Activated T-cell treated with anti-CD3 and anti-CD28 coated beads, Interleukin-2, amount 50 U/mL, for 4 hours (primary cell): Measurements from ENCODE around the gene HMOX1. TPM values are rescaled to one million over a fixed set of nuclear protein-coding genes. Genes with fewer than 3 reads are reported as not detected.
"Not testable (repeated sequence)": the region's sequence is repeated elsewhere in the genome, so short reads cannot be mapped to it uniquely, and the experiment has no call there.

Source experiments
- ATAC-seq, 2 donors: fragments of 200-7000 bp; cut with Tn5 transposase; one replicate each; pipeline ENCODE4 v1.10.0; 2021
- DNase-seq: peaks from one replicate; pipeline ENCODE4 v3.0.0-alpha.2; 2020
- H3K27me3 Mint-ChIP-seq: one replicate; pipeline ENCODE4 v1.8.0; 2021; ENCODE audit warnings: low read depth, mixed read lengths
- H3K36me3 Mint-ChIP-seq: one replicate; pipeline ENCODE4 v1.8.0; 2022; ENCODE audit warnings: mixed read lengths; ENCODE audit not compliant: insufficient read depth
- H3K4me1 Mint-ChIP-seq: one replicate; pipeline ENCODE4 v1.8.0; 2021; ENCODE audit warnings: low read depth, mixed read lengths
- H3K4me3 Mint-ChIP-seq: one replicate; pipeline ENCODE4 v1.8.0; 2021; ENCODE audit warnings: mild to moderate bottlenecking, moderate library complexity, mixed read lengths
- H3K9me3 Mint-ChIP-seq: one replicate; pipeline ENCODE4 v1.8.0; 2021; ENCODE audit warnings: mixed read lengths
- total RNA-seq, 3 donors: library from RNA; stranded (reverse); gene quantifications; one replicate each; pipeline ENCODE4 v1.2.1, GENCODE V29; 2021

Gene HMOX1
- total RNA-seq, 3 donors from 2014 or later = 1.2 to 3.0 (median 1.4) TPM

DNA sequence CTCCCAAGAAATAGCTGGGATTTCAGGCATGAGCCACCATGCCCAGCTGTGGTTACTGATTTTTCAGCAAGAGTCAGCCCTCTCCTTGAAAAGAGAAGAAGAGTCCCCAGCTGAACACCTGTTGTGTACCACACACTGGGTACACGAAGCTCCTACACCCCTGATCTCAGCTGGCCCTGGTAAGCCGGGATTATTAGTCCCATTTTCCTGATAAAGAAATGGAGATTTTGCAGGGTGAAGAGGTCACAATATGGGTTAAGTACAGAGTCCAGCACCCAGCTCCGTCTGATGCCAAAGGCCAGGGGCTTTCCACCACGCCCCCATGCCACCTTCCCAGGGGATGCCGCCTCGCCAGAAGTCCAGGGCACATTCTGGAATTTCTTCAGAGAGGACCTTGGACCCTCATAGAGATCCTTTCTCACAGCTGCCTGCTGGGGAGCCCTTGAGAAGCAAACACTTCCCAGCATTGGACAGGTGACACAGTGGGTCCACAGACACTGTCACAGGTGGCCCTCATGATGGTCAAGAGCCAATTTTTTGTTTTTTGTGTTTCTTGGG is 19.8 kb upstream of the HMOX1 start:
- Mint-ChIP-seq H3K27me3 (peaks cover 15% of the 10 kb centered on the region), H3K4me3 (no peak overlapping the region), H3K36me3 (no peaks in the 10 kb centered on the region), H3K4me1 (no peaks in the 10 kb centered on the region), H3K9me3 (no peaks in the 10 kb centered on the region)
- DNase-seq (no peak), ATAC-seq (no peak)

- no peaks in the 10 kb centered on the region for H3K36me3 Mint-ChIP-seq
- peaks cover 16% of the 10 kb centered on the region for H3K27me3 Mint-ChIP-seq
- ATAC-seq (no peak), DNase-seq (no peak)
- no peaks in the 10 kb centered on the region for H3K9me3 Mint-ChIP-seq
- no peaks in the 10 kb centered on the region for H3K4me1 Mint-ChIP-seq
- H3K4me3 Mint-ChIP-seq = no peak overlapping the region
Observed at GRCh38 chr22:35363566-35364086, 17.3 kb upstream of the HMOX1 start.

GRCh38 chr22:35364230-35364629 is 16.7 kb upstream of the HMOX1 start:
- H3K36me3 Mint-ChIP-seq, ATAC-seq, H3K9me3 Mint-ChIP-seq, DNase-seq, H3K4me1 Mint-ChIP-seq, H3K4me3 Mint-ChIP-seq: not testable (repeated sequence)
- peaks cover 20% of the 10 kb centered on the region for H3K27me3 Mint-ChIP-seq

GRCh38 chr22:35367331-35367886 is 13.5 kb upstream of the HMOX1 start:
- Mint-ChIP-seq H3K9me3 (no peaks in the 10 kb centered on the region), H3K27me3 (peaks cover 21% of the 10 kb centered on the region), H3K36me3 (no peaks in the 10 kb centered on the region), H3K4me3 (no peak overlapping the region), H3K4me1 (peaks cover 11% of the 10 kb centered on the region)
- DNase-seq (no peak), ATAC-seq (no peak)

DNA sequence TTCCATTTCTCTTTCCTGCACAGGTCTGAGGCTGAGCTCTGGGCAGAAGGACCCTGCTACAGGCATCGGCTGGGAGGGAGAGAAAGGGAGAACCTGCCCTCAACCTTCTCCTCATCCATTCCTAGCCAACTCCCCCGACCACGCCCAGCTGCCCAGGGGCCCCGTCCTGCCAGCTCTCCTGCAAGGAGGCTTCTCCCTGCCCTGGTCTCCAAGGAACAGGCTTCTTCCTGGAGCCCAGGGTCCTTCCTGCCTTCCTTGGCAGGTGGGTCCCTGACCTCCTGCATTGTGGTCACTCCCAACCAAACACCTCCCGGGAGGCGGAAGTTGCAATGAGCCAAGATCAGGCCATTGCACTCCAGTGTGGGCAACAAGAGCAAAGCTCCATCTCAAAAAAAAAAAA is 12.5 kb upstream of the HMOX1 start:
- Mint-ChIP-seq H3K4me1 (peaks cover 11% of the 10 kb centered on the region), H3K36me3 (no peaks in the 10 kb centered on the region), H3K4me3 (no peak overlapping the region), H3K27me3 (peaks cover 21% of the 10 kb centered on the region), H3K9me3 (no peaks in the 10 kb centered on the region)
- no peak for ATAC-seq
- no peak for DNase-seq

DNA sequence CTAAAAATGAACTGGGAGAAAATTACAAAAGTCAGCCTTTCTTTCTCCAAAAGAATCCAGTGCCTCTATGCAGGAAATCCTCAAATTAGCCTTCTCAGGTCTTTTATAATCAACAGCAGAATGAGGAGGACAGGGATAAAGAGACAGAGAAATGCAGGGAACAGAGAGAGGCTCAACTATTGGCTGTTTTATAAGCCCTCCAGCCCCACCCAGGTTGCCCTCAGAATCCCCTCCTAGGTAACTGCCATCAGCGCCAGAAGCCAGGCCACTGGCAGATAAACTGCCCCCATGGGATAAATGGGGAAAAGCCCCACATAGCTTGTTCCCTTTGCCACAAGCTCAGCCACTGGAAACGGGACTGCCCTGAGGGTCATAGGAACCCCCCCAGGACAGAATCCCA is 10.9 kb upstream of the HMOX1 start:
- no peaks in the 10 kb centered on the region for H3K9me3 Mint-ChIP-seq
- peaks cover 21% of the 10 kb centered on the region for H3K27me3 Mint-ChIP-seq
- H3K4me3 Mint-ChIP-seq = no peak overlapping the region
- ATAC-seq (no peak), DNase-seq (no peak)
- H3K4me1 Mint-ChIP-seq = peaks cover 11% of the 10 kb centered on the region
- H3K36me3 Mint-ChIP-seq = no peaks in the 10 kb centered on the region

DNA sequence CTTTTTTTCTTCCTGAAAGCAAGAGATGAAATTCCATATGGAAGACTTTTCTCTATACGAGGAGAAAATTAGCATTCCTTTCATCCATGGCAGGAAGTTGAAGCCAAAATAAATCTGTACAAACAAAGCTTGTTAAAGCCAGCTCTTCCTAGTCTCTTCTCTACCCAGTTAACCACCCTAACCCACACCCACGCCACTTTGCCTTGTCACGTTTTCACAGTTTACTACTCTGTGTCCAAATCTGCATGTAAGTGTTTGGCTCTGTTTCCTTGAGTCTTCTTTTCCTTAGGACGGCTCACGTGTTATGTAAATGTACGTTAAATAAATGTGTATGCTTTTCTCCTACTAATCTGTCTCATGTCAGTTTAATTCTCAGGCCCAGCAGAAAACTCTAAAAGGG is 7.1 kb upstream of the HMOX1 start:
- ATAC-seq = no peak
- Mint-ChIP-seq H3K4me3 (no peak overlapping the region), H3K9me3 (no peaks in the 10 kb centered on the region), H3K27me3 (peaks cover 4% of the 10 kb centered on the region), H3K36me3 (no peaks in the 10 kb centered on the region), H3K4me1 (peaks cover 21% of the 10 kb centered on the region)
- no peak for DNase-seq

GRCh38 chr22:35375031-35375430 is 5.9 kb upstream of the HMOX1 start:
- Mint-ChIP-seq H3K4me3 (no peak overlapping the region), H3K9me3 (no peaks in the 10 kb centered on the region), H3K4me1 (peaks cover 21% of the 10 kb centered on the region), H3K27me3 (peaks cover 2% of the 10 kb centered on the region), H3K36me3 (no peaks in the 10 kb centered on the region)
- no peak for DNase-seq
- ATAC-seq = no peak

DNA sequence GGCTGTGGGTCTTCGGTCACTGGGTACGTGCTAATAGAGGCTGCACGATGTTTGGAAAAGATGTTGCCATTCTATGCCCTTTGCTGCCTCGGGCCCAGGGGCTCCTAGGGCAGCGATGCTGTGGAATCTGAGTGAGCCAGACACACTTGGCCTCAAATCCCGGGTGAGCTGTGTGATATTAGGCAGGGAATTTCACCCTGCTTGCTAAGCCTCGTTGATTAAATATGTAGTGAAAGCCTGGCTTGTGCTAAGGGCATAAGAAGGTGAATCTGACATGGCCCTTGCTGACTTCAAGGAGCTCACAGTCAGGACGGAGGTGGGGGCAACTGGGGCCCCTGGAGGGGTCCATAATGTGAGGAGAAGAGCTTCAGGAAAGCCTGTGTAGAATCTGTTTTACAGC is 5.4 kb upstream of the HMOX1 start:
- ATAC-seq (no peak), DNase-seq (no peak)
- Mint-ChIP-seq H3K4me3 (no peak overlapping the region), H3K27me3 (peaks cover 4% of the 10 kb centered on the region), H3K9me3 (no peaks in the 10 kb centered on the region), H3K4me1 (peaks cover 20% of the 10 kb centered on the region), H3K36me3 (no peaks in the 10 kb centered on the region)

DNA sequence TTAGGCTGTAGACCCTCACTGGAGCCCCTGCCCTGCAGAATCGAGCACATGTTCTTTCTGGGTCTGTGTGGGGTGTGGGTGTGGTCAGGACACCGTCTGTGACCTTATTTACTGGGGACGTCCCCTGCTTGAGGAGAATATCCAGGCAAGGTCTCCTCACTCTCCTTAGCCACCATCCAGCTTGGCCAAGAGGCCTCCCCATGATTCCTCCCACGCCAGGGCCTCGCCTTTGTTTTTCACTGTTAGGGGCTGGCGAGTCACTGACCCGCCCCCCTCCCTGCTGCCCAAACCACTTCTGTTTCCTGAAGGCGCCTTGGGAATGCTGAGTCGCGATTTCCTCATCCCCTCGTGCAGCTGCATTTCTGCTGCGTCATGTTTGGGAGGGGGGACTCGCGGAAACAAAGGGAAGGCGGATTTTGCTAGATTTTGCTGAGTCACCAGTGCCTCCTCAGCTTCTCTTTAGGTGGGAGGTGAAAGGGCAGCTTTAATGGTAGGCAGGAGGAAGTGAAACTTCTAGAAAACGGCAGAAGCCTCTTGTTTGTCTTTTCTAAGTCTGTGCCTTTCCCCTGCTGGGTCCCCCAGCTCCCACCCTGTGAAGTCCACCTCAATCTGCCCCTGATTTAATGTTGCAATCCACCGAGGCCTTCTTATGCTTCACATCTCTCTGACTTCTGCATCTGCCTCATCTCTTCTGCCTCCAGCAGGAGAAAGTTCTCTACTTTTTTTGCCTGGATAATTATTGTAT is 4.0 kb upstream of the HMOX1 start:
- Mint-ChIP-seq H3K36me3 (no peaks in the 10 kb centered on the region), H3K4me3 (peak overlapping the region; percentile 11), H3K27me3 (peaks cover 8% of the 10 kb centered on the region), H3K9me3 (no peaks in the 10 kb centered on the region), H3K4me1 (peaks cover 18% of the 10 kb centered on the region)
- DNase-seq = no peak
- peak in 1 of 2 donors; percentile 16 for ATAC-seq

GRCh38 chr22:35377735-35378134 is 3.2 kb upstream of the HMOX1 start:
- ATAC-seq = no peak
- peaks cover 13% of the 10 kb centered on the region for H3K27me3 Mint-ChIP-seq
- no peaks in the 10 kb centered on the region for H3K9me3 Mint-ChIP-seq
- peaks cover 14% of the 10 kb centered on the region for H3K4me1 Mint-ChIP-seq
- no peak for DNase-seq
- H3K36me3 Mint-ChIP-seq = no peaks in the 10 kb centered on the region
- H3K4me3 Mint-ChIP-seq = no peak overlapping the region

DNA sequence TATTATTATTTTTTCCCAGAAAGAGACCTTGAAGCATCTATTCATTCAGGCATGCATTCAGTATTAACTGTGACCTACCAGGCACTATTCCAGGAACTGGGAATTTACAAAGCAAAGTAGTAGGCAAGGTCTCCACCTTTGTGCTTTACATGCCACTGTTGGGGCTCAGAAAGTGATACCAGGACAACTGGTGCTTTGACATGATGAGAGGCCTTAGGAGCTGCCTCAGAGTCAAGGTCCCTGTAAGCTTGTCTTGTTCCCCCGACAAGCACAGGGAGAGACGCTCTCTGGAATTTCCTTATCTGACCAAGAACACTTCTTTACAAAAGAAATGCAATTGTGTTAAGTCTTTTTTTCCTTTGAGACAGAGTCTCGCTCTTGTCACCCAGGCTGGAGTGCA is 2.3 kb upstream of the HMOX1 start:
- H3K4me3 Mint-ChIP-seq = no peak overlapping the region
- ATAC-seq (no peak), DNase-seq (no peak)
- peaks cover 17% of the 10 kb centered on the region for H3K27me3 Mint-ChIP-seq
- no peaks in the 10 kb centered on the region for H3K9me3 Mint-ChIP-seq
- H3K4me1 Mint-ChIP-seq = peaks cover 14% of the 10 kb centered on the region
- H3K36me3 Mint-ChIP-seq = no peaks in the 10 kb centered on the region

- no peak for ATAC-seq
- H3K4me1 Mint-ChIP-seq = peaks cover 14% of the 10 kb centered on the region
- DNase-seq = no peak
- no peak overlapping the region for H3K4me3 Mint-ChIP-seq
- H3K36me3 Mint-ChIP-seq = no peaks in the 10 kb centered on the region
- peaks cover 23% of the 10 kb centered on the region for H3K27me3 Mint-ChIP-seq
- H3K9me3 Mint-ChIP-seq = no peaks in the 10 kb centered on the region
Observed at GRCh38 chr22:35379146-35379993, 1.5 kb upstream of the HMOX1 start.

DNA sequence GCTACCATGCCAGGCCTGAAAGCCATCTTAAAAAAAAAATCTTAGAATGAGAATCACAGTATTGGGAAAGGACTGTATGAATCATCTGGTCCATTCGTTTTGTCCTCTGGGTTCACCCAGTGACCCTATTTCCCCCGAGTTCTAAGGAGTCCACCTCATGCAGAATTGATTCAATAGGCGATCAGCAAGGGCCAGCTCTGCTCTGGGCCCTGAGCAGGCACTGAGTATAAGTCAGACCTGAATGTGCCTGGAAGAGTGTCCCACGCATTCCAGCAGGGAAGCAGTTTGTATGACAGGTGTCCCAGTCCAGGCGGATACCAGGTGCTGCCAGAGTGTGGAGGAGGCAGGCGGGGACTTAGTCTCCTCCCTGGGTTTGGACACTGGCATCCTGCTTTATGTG is 883 bp upstream of the HMOX1 start:
- H3K36me3 Mint-ChIP-seq = no peaks in the 10 kb centered on the region
- peak overlapping the region; percentile 62 for H3K4me3 Mint-ChIP-seq
- ATAC-seq (no peak), DNase-seq (no peak)
- H3K27me3 Mint-ChIP-seq = peaks cover 28% of the 10 kb centered on the region
- H3K9me3 Mint-ChIP-seq = no peaks in the 10 kb centered on the region
- peaks cover 14% of the 10 kb centered on the region for H3K4me1 Mint-ChIP-seq
